GM10847 (cell line): ENCODE measurements around the gene TRMT61B.

Experiments
- POLR2A ChIP-seq: IDR thresholded peaks from 2 replicates; pipeline ENCODE4 v1.6.1; 2011; ENCODE audit not compliant: insufficient read length; ENCODE audit errors: extremely low read depth

Gene TRMT61B

DNA sequence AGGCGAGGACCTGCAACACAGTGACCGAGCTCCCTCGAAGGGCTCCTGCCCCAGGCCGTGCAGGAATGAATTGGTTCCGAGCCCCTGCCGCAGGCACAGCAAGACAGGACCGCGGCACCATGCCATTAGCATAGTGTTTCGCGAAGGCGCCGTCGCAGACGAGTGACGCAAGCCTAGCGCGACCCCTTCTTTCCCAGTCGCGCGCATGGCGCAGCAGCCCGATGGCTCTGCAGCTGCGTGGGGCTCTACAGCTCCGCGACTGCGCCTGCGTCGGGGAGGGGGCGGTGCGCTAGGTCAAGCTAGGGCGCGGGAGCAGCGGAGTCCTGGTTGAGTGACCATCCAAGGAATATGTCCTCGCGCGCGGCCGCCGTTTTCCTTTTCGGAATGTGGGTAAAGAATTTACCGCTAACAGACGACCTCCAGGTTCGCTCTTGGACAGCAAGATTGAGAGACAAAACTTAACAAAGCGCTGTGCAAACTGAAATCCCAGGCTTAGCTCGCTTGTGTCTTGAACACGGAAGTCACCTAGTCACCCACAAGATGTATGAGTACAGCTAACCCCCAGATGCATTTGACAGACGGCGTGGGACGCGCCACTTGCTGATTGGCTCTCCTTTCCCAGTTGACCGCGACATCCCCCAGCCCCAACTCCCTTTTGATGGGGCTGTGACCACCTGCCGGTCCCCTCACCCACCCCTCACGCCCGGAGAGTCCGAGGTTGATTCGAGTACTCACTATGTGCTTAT lies at the start of gene TRMT61B:
Gene TRMT61B, minus strand, starts transcription at position 164 of the 746 bp plus-strand sequence. Its CDS starts 32 bp downstream, at position 132.
- TF ChIP-seq POLR2A: peak; percentile 93

DNA sequence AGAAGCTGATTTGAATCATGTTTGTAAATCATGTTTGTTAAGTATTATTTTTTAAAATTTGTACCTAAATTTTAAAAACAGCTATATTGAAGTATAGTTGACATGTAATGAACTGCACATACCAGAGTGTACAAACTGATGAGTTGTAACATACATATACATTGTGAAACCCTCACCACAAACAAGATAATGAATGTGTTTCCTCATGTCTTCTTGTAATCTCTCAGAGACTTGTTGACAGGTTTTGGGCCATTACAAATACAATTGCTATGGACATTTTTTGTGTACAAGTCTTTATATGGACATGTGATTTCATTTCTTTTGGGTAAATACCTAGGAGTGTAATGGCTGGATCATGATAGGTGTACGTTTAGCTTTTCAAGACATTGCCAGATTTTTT lies 45.8 kb upstream of the TRMT61B start:
- TF ChIP-seq POLR2A: no peak

DNA sequence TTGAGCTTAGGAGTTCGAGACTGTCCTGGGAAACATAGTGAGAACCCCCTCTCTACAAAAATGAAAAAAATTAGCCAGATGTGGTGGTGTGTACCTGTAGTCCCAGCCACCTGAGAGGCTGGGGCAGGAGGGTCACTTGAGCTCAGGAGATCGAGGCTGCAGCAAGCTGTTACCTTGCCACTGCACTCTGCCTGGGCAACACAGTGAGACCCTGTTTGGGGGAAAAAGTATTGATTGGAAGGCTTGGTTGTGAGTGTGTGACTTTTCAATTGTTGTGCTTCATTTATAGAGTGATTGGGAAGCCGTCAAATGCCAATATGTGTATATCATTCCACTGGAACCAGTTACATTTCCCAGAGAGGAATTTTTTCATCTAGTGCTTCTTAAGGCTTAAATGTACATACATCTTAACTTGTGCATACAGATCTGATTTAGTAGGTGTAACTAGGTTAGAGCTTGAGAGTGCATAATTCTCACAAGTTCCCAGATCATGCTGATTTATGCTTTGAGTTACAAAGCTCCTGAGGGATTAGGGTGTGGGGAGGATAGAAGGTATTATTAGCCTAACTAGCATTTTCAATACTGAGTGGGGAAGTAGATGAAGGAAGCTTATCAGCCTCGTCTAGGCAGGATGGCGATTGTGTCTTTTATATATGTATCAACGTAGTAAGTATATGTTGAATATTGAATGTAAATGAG lies 39.7 kb upstream of the TRMT61B start:
- no peak for TF ChIP-seq POLR2A

DNA sequence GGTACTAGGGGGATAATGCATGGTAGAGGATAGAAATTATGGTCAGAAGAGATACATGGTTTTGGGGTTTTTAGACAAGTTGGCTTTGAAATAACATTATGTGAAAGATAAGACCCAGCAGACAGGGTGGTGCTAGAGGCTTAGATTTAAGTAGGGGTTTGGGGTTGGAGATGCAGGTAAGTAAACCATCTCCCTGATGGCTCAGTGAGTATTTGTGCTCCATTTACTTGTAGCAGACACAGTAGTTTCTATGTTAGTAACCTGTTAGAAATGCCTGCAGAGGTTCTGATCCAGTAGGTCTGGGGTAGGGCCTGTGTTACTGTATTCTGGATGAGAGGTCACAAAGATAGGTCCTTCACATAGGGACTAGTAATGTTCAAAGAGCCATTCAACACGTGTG lies 38.1 kb upstream of the TRMT61B start:
- no peak for TF ChIP-seq POLR2A

DNA sequence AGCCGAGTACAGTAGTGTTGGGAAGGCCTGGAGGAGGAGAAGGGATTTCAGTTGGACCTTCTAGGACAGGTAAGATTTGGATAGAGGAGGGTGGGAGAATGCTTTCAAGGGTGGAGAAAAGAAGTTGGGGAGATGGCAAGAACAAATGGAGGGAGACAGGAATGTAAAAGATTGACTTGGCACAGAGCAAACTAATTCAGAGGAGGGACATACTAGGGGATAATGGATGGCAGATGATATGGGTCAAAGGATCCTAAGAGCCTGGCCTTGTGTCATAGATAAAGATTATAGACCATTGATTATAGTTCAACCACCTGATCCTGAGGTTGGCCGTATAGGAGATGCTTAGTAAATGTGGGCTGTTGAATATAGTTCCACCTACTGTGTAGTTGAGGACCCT lies 36.7 kb upstream of the TRMT61B start:
- no peak for TF ChIP-seq POLR2A

DNA sequence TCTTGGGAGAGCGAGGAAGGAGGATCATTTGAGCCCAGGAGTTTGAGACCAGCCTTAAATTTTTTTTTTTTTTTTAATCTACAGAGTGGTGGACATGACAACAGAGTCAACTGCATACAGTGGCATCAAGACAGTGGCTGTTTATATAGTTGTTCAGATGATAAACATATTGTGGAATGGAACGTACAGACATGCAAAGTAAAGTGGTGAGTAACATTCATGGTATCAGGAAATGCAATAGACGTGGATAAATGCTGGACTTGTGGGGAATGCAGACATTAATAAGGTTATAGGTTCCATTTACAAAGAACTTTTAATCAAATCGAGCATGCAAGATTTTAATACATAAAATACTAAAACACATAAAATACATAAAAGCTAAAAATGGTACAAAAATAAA lies 36.3 kb upstream of the TRMT61B start:
- TF ChIP-seq POLR2A: no peak

DNA sequence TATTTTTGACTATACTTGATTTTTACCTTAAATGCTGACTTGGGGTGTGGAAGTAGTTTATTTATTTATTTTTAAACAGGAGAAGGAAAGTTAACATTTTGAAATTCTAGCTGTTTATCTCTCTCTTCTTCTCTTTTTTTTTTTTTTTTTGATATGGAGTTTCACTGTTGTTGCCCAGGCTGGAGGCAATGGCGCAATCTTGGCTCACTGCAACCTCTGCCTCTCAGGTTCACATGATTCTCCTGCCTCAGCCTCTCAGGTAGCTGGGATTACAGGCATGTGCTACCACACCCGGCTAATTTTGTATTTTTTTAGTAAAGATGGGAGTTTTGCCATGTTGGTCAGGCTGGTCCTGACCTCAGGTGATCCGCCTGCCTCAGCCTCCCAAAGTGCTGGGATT lies 35.4 kb upstream of the TRMT61B start:
- TF ChIP-seq POLR2A: no peak

DNA sequence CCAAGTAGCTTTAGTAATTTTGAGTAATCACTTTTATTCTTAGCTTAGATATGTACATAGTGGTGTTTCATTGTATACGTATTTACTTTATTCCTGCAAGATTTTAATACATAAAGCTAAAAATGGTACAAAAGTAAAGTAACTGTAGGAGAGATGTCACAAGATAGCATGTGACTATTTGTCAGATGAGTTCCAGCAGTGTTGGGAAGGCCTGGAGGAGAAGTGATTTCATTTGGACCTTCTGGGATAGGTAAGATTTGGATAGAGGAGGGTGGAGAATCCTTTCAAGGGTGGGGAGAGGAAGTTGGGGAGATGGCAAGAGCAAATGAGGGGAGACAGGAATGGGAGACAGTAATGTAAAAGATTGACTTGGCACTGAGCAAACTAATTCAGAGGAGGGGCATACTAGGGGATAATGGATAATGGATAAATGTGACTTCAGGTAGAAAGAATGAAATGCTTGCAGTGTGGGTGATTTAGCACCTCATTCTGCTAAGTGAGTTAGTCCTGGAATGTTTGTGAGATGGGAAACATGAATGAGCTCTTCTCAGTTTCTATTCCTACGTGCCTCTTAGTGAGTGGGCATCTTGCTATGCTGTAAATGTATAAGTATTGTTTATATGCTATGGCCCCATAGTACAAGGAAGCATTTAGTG lies 34.8 kb upstream of the TRMT61B start:
- no peak for TF ChIP-seq POLR2A

DNA sequence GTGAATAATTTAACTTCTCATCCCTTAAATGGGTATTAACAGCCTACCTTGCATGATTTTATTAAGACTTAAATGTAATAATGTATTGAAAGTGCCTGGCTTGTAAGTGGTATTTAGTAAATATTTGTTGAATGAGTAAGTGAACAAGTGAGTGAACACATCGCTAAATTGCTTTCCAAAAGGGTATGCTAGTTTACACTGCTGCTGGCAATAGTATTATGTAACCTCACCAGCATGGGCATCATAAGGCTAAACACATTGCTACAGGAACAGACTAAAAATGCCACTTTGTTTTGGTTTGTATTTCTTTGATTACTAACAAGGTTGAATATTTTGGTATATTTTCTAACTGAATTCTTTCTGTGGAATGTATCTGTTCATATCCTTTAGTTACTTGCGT lies 34.2 kb upstream of the TRMT61B start:
- no peak for TF ChIP-seq POLR2A

DNA sequence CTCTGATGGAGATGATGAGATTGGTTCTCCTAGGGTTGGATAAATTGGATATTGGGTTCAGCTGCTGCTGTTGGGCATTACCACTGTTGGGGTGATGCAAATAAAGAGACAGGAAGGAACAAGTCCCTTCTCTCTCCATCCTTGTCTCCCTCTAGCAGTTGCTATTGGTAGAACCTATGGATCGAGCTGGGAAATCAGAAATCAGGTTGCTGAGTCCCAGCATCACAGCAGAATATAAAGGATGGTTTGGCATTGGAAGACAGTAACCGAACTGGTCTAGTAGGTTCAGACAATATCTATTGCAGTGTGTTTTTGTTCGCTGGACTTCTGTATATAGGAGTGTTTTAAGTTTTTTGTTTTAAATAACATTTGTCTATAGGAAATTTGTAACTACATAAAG lies 32.5 kb upstream of the TRMT61B start:
- no peak for TF ChIP-seq POLR2A

DNA sequence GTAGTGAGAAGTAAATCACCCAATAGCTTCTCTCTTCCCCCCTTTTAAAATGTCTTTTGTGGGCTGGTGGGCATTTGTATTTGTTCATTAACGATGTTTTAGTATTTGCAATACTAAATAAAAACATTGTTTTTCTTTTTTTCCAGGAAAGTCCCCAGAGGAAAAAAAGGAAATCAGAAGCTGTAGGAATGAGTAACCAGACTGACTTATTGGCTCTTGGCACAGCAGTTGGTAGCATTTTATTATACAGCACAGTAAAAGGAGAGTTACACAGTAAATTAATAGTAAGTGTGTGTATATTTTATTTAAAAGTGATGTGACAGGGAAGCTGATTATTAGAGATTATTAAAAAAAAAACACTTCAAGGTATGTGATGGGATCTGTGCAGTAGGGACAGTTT lies 31.7 kb upstream of the TRMT61B start:
- TF ChIP-seq POLR2A: no peak

DNA sequence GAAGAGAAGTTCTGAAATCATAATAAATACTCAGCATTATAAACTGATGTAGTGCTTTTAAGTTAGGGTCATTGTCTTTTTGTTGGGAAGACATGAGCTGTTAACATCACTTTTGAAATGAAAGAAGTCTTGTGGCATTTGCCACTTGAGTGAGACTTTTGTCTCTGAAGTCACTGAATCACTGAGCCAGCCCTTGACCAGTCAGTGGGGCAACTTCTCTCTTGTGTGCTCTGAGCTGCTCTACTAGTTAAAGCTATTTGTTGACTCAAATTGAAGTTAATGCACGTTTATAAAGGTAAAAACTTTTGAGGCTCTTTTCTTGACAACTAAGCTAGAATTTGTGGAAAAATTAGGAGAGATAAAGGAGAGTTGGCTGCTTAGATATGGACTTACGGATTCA lies 31.1 kb upstream of the TRMT61B start:
- no peak for TF ChIP-seq POLR2A

DNA sequence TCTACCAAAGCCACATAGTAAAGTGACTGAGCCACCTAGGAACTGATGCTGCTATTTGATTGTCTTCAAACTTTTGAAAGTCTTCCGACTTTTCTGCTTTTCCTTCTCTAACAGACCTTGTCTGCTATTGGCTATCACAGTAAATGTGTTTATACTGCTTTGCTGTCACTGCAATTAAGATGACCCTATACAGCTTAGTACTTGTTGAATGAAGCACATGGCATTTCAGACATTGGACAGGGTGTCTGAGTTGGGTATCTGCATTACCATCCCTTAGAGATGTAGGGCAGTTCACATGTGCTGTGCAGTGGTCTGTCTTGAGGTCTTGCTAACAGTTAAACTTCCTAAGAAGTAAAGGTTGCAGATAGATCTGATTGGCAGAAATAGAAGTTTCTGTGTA lies 27.9 kb upstream of the TRMT61B start:
- TF ChIP-seq POLR2A: no peak

DNA sequence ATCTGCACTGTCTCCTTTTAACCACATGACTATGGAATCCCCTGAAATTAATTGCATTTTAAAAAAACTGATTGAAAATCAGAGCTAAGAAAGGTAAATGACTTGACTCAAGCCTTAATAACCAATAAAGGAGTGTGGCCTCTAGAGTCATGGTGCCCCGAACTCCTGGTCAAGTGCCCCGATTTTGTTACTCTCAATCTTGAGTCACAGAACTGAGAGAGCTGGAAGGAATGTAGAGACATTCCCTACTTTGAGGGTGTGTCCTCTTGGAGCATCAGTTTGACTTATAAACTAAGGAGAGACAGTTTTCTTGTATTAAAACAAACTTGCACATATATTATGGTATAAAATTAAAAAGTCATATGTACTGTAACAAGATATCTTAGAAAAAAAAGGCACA lies 26.8 kb upstream of the TRMT61B start:
- no peak for TF ChIP-seq POLR2A

DNA sequence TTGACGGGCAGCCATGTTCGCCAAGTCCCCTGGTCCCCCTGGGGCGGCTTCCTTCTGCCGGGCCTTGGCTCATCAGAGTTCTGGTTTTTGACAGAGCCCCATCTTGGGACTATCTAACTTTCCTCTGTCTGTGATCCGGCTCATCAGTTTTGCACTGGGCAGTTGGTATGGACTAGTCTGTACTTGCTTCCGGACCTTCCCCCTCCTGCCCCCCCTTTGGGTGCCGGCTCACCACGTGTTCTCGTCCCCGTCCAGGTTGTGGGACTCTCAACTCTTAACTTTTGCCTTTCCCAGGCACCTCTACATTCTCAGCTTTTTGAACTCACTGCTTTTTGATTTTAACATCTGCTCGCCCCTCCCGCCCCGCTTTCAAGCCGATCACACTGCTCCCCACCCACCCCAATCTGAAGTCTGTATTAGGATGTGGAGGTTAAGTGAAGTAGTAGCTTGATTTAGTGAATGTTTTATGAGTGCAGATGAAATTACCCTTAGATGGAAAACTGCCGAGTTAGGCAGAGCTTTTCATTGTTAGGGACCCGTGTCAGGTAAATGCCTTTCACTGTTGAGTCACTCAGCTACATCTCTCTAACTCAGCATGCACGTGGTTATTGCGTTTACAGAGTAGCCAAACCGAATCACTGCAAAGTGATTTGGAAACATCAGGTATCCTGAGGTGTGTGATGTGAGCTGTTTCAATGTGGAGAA lies 25.2 kb upstream of the TRMT61B start:
- TF ChIP-seq POLR2A: no peak

DNA sequence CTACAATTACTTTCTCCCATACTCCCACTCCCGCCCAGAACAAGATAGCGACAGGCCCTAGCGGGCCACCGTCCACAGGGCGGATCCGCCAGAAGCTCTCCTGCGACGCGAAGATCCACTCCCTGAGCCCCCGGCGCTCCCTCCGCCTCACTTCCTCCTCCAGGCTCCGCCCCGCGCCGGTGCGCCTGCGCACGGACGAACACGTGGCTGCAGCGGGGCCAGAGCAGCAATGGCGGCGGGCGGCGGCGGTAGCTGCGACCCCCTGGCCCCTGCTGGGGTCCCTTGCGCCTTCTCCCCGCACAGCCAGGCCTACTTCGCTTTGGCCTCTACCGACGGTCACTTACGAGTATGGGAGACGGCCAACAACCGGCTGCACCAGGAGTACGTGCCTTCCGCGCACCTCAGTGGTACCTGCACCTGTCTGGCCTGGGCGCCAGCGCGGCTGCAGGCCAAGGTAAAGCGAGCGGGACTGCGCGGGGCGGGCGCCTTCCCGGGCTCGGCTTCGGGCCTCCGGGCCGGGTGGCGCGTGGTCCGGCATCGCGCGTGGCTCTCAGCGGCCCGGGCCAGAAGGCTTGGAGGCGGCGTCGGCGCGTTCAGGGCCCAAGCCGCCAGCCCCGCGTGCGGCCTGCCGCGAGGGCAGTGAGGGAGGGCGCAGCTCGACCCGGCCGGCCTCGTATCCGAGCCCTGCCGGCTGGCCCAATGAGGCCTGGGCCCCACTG lies 24.5 kb upstream of the TRMT61B start, which contains the start of gene WDR43:
Gene WDR43, plus strand, starts transcription at position 198 of the 719 bp plus-strand sequence. Its CDS starts 32 bp downstream, at position 230.
- TF ChIP-seq POLR2A: peak; percentile 84
